Measurements from ENCODE around the gene TRIB2. TPM values are rescaled to one million over a fixed set of nuclear protein-coding genes. Genes with fewer than 3 reads are reported as not detected.

The TRIB2 gene
- total RNA-seq, 1 donor from 2014 or later, result 19.3 TPM

GRCh38 chr2:12773586-12774394 is 57.1 kb downstream of the TRIB2 start:
- ChIA-PET POLR2A (no interaction called here), CTCF (no interaction called here)
- ATAC-seq (ENCODE audit: low read depth) (no peak), DNase-seq (no peak)
- no peaks in the 10 kb centered on the region for H3K36me3 Mint-ChIP-seq (ENCODE audit: low read depth)
- H3K4me3 Mint-ChIP-seq, result no peak overlapping the region
- H3K4me1 Mint-ChIP-seq, result no peaks in the 10 kb centered on the region
- peaks cover 28% of the 10 kb centered on the region for H3K27me3 Mint-ChIP-seq
- no peaks in the 10 kb centered on the region for H3K9me3 Mint-ChIP-seq
- intact Hi-C loops (cut with micrococcal nuclease), result no loop called here
- TF ChIP-seq, protein P1, sequence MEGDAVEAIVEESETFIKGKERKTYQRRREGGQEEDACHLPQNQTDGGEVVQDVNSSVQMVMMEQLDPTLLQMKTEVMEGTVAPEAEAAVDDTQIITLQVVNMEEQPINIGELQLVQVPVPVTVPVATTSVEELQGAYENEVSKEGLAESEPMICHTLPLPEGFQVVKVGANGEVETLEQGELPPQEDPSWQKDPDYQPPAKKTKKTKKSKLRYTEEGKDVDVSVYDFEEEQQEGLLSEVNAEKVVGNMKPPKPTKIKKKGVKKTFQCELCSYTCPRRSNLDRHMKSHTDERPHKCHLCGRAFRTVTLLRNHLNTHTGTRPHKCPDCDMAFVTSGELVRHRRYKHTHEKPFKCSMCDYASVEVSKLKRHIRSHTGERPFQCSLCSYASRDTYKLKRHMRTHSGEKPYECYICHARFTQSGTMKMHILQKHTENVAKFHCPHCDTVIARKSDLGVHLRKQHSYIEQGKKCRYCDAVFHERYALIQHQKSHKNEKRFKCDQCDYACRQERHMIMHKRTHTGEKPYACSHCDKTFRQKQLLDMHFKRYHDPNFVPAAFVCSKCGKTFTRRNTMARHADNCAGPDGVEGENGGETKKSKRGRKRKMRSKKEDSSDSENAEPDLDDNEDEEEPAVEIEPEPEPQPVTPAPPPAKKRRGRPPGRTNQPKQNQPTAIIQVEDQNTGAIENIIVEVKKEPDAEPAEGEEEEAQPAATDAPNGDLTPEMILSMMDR (IDR thresholded peaks at IDR 0.05), result no peak
- H3K27ac Mint-ChIP-seq, result no peak overlapping the region

DNA sequence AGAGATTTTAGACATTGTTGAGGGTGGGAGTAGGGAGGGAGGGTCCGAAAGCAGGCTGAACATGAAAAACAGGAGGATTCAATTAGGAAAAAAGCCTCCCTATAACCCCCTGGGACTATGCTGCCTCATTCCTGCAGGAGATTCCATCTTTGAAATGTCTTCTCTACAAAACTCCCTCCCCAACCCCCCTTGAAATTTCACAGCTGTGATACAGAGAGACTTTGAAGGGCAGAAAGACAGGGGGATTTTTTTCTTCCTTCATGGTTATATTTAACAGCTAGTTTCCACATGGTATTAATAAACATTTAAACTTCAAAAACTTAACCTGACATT is 57.6 kb downstream of the TRIB2 start:
- DNase-seq, result no peak
- ATAC-seq (ENCODE audit: low read depth), result no peak
- H3K4me3 Mint-ChIP-seq, result no peak overlapping the region
- H3K4me1 Mint-ChIP-seq, result no peaks in the 10 kb centered on the region
- no peaks in the 10 kb centered on the region for H3K36me3 Mint-ChIP-seq (ENCODE audit: low read depth)
- TF ChIP-seq, protein P1 (IDR thresholded peaks at IDR 0.05), result no peak
- H3K27ac Mint-ChIP-seq, result no peak overlapping the region
- ChIA-PET POLR2A (no interaction called here), CTCF (no interaction called here)
- no peaks in the 10 kb centered on the region for H3K9me3 Mint-ChIP-seq
- intact Hi-C loops (cut with micrococcal nuclease), result no loop called here
- H3K27me3 Mint-ChIP-seq, result peaks cover 25% of the 10 kb centered on the region

DNA sequence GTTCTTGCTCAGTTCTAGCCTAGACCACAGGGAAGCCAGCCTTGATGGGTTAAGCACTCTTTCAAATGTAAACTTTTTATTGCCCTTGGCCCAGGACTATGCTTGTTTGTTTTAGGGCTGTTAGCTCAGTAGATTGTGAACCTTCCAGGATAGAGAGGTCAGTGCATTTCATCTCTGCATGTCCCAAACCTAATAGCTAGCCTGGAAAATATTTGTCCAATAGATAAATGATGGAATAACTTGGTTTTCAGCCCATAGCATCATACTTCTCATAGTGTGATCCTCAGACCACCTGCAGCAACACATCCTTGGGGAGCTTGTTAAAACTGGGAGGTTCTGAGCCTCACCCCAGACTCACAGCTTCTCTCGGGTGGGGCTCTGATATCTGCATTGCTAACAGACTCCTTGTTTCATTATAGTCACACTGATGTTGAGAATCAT is 59.8 kb downstream of the TRIB2 start:
- TF ChIP-seq, protein P1 (IDR thresholded peaks at IDR 0.05), result no peak
- no peak for ATAC-seq (ENCODE audit: low read depth)
- intact Hi-C loops (cut with micrococcal nuclease), result no loop called here
- POLR2A ChIA-PET, result no interaction called here
- DNase-seq, result no peak
- Mint-ChIP-seq H3K36me3 (ENCODE audit: low read depth) (no peaks in the 10 kb centered on the region), H3K27ac (no peak overlapping the region), H3K9me3 (no peaks in the 10 kb centered on the region), H3K4me3 (no peak overlapping the region), H3K27me3 (peaks cover 12% of the 10 kb centered on the region), H3K4me1 (no peaks in the 10 kb centered on the region)
- CTCF ChIA-PET, result no interaction called here

- Mint-ChIP-seq H3K9me3 (no peaks in the 10 kb centered on the region), H3K36me3 (ENCODE audit: low read depth) (no peaks in the 10 kb centered on the region), H3K27me3 (peaks cover 6% of the 10 kb centered on the region), H3K4me3 (no peak overlapping the region), H3K4me1 (no peaks in the 10 kb centered on the region), H3K27ac (no peak overlapping the region)
- ATAC-seq (ENCODE audit: low read depth) (no peak), DNase-seq (no peak)
- TF ChIP-seq, protein P1 (IDR thresholded peaks at IDR 0.05), result no peak
- POLR2A ChIA-PET, result no interaction called here
- intact Hi-C loops (cut with micrococcal nuclease), result no loop called here
- CTCF ChIA-PET, result no interaction called here
These were observed 61.6 kb downstream of the TRIB2 start for GRCh38 chr2:12778369-12778768.

DNA sequence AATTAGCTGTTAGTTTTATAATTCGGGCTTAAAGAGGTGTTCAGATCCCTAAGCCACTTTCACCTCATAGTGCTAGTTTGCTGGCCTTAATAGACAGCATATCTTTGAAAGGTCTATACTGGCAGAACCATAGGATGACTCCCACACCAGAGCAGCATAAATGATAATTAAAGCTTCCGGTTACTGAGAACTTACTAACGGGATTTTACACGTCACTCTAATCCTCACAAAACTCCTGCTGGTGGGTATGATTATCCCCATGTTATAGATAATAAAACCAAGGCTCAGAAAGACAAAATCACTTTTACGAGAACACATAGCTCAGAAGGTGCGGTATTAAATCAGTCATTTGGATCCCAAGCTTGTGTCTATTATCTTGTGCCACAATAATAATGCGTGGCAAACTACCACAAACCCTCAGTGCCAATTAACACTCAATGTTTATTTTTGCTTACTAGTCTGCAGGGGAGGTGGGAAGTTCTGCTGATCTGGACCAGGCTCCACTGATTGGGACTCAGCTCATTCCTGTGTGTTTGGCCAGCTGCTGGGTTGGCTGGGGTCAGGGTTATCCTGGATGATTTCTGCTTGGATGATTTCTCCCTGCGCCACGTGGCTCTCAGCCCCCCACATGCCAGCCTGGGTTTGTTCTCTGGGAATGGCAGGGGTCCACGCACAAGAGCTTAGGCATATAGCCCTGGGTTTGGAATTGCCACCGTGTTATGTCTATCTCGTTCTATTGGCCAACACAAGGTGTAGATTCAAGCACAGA is 62.3 kb downstream of the TRIB2 start:
- Mint-ChIP-seq H3K27me3 (peaks cover 4% of the 10 kb centered on the region), H3K27ac (no peak overlapping the region), H3K4me1 (no peaks in the 10 kb centered on the region), H3K4me3 (no peak overlapping the region), H3K9me3 (no peaks in the 10 kb centered on the region), H3K36me3 (ENCODE audit: low read depth) (no peaks in the 10 kb centered on the region)
- TF ChIP-seq, protein P1 (IDR thresholded peaks at IDR 0.05), result no peak
- intact Hi-C loops (cut with micrococcal nuclease), result no loop called here
- no peak for DNase-seq
- ATAC-seq (ENCODE audit: low read depth), result no peak
- ChIA-PET POLR2A (no interaction called here), CTCF (no interaction called here)
